ENCODE data around the gene UFSP1. TPM values are rescaled to one million over a fixed set of nuclear protein-coding genes. Genes with fewer than 3 reads are reported as not detected.

UFSP1 gene
- total RNA-seq, 1 experiment from 2014 or later: 6.8 TPM

GRCh38 chr7:100899432-100899831 lies 9.9 kb upstream of the UFSP1 start:
- H3K36me3 ChIP-seq: no peaks in the 10 kb centered on the region
- peaks cover 15% of the 10 kb centered on the region for H3K27me3 ChIP-seq
- H3K4me3 ChIP-seq: no peak overlapping the region
- DNase-seq: no peak
- no peaks in the 10 kb centered on the region for H3K9me3 ChIP-seq

- Histone ChIP-seq H3K27me3 (peaks cover 15% of the 10 kb centered on the region), H3K9me3 (no peaks in the 10 kb centered on the region), H3K36me3 (no peaks in the 10 kb centered on the region), H3K4me3 (no peak overlapping the region)
- DNase-seq: no peak
Measured at GRCh38 chr7:100897772-100898454, 8.4 kb upstream of the UFSP1 start.

GRCh38 chr7:100896732-100897608 lies 7.5 kb upstream of the UFSP1 start:
- H3K4me3 ChIP-seq: no peak overlapping the region
- peaks cover 15% of the 10 kb centered on the region for H3K27me3 ChIP-seq
- DNase-seq: no peak

DNA sequence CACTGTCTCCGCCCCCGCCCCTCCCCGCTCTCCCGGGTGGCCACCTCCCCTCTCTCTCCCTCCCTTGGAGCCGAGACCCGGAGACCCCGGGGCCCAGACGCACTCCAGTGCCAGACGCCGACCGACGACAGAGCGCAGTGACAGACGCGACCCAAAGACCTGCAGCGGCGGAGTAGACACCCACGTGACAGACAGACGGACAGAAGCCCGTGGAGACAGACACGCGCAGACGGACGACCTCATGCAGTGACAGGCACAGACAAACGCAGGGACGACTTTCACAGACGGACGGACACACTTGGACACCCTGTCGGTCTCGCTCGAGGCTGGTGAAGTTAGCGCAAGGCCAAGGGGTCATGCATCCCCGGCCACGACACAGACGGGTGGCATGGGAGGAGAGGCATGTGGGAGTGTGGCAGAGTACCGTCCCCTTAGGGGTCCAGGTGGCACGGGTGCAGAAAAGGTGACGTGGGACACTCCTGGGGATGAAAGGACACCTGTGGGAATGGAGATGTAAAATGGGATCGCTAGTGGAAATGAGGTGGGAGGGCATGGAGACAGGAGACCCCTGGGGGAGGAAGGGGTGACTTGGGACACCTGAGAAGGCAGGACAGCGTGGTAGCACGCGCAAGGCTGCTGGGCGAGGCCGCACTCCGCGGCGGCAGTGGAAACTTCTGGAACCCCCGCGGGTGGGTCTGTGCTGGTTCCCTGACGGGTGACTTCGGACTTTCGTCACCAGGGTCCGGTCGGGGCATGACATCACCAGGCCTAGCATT lies 6.6 kb upstream of the UFSP1 start:
- Histone ChIP-seq H3K36me3 (no peaks in the 10 kb centered on the region), H3K4me3 (no peak overlapping the region), H3K27me3 (peaks cover 15% of the 10 kb centered on the region), H3K9me3 (no peaks in the 10 kb centered on the region)
- DNase-seq: no peak

More at GRCh38 chr7:100896732-100897608, 7.5 kb upstream of the UFSP1 start:
- Histone ChIP-seq H3K9me3 (no peaks in the 10 kb centered on the region), H3K36me3 (no peaks in the 10 kb centered on the region)

- Histone ChIP-seq H3K9me3 (no peaks in the 10 kb centered on the region), H3K36me3 (no peaks in the 10 kb centered on the region), H3K4me3 (no peak within 1 kb of the TSS; the same call in 1 of the 2 replicates), H3K27me3 (peaks cover 15% of the 10 kb centered on the region)
- no peak for DNase-seq
Measured at GRCh38 chr7:100895701-100895955, 6.1 kb upstream of the UFSP1 start, which contains the start of gene ACHE. TSS of gene ACHE (minus strand) at chr7:100895888. CDS start at chr7:100894232, 1,656 bp downstream.

- no peak for DNase-seq
Measured at GRCh38 chr7:100894860-100895700, 5.6 kb upstream of the UFSP1 start.

DNA sequence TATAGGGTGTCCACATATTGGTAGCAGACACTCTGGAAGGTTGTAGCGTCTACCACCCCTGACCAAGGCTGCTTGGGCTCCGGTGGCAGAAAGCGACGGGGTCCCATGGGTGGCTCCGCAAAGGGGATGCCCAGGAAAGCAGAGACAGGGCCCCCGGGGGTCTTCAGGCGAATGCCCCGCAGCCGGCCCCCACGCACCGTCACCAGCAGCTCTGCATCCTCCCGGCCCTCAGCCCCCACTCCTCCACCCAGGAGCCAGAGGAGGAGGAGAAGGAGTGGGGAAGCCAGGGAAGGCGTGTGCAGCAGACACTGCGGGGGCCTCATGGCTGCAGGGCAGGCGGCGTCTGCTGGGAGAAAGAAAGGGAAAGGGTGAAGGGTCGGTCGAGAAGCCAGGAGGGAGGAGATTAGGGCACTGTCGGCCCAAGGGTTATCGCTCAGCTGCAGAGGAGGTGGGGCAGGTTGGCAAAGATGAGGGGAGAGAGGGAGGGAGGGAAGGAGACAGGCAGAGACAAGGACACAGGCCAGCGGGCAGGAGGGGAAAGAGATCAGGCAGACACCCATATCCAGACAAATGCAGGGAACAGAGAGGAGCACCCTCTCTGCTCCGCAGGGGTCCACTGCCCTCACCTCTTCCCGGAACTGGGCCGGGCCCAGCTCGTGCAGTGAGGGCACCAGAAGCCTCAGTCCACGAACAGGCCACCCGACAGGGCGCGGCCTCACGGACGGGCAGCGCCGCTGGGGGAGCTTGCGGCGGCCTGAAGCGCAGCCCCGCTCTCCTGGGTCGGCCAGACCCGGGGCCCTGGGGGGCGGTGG lies 4.6 kb upstream of the UFSP1 start:
- no peak for DNase-seq
- Histone ChIP-seq H3K9me3 (no peaks in the 10 kb centered on the region), H3K4me3 (no peak overlapping the region), H3K27me3 (peaks cover 15% of the 10 kb centered on the region), H3K36me3 (peaks cover 2% of the 10 kb centered on the region)

More at GRCh38 chr7:100894860-100895700, 5.6 kb upstream of the UFSP1 start:
- Histone ChIP-seq H3K4me3 (no peak overlapping the region; the same call in 1 of the 2 replicates), H3K27me3 (peaks cover 15% of the 10 kb centered on the region), H3K9me3 (no peaks in the 10 kb centered on the region), H3K36me3 (no peaks in the 10 kb centered on the region)

- no peak overlapping the region for H3K4me3 ChIP-seq
- no peak for DNase-seq
Measured at GRCh38 chr7:100893318-100893895, 3.9 kb upstream of the UFSP1 start.

DNA sequence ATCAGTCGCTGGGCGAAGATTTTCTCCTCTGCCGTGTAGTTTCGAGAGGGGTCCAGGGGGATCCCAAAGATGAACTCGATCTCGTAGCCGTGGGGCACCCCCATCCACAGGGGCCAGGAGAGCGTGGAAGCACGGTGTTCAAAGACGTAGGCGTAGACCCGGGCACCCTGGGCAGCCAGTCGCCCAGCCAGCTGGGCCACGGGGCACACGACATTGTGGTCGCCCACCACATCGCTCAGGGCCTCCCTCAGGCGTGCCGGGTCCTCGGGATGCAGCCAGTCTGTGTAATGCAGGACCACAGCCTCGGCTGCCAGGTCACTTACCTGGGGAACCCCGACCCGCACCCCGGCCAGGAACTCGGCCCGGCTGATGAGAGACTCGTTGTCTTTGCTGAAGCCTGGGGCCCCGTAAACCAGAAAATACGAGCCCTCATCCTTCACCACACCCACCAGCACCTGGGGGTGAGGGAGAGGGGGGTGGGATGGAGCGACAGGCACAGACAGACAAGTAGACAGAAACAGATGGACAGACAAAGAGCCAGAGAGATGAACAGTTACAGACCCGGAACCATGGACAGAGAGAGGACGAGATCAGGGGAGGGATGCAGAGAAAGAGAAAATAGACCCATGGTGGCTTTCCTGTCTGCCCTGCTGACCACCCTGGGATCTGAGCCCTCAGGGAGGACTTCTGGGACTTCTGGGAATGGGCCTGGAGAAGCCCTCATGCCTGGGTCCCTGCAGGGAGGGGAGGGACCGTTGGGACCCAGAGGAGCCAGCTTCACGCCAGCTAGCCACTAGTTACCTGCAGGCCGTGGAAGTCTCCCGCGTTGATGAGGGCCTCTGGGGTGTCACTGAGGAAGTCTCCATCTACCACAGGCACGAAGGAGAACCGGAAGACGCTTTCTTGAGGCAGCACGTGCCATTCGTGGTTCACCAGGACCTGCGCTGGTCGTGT lies 3.1 kb upstream of the UFSP1 start:
- Histone ChIP-seq H3K36me3 (peaks cover 14% of the 10 kb centered on the region), H3K27me3 (peaks cover 15% of the 10 kb centered on the region), H3K4me3 (no peak overlapping the region), H3K9me3 (no peaks in the 10 kb centered on the region)
- no peak for DNase-seq

More at GRCh38 chr7:100893318-100893895, 3.9 kb upstream of the UFSP1 start:
- Histone ChIP-seq H3K36me3 (peaks cover 9% of the 10 kb centered on the region), H3K9me3 (no peaks in the 10 kb centered on the region), H3K27me3 (peaks cover 15% of the 10 kb centered on the region)

- no peak for DNase-seq
- no peak overlapping the region for H3K4me3 ChIP-seq
- no peaks in the 10 kb centered on the region for H3K9me3 ChIP-seq
- peaks cover 15% of the 10 kb centered on the region for H3K27me3 ChIP-seq
- peaks cover 24% of the 10 kb centered on the region for H3K36me3 ChIP-seq
Measured at GRCh38 chr7:100891568-100892247, 2.2 kb upstream of the UFSP1 start.

DNA sequence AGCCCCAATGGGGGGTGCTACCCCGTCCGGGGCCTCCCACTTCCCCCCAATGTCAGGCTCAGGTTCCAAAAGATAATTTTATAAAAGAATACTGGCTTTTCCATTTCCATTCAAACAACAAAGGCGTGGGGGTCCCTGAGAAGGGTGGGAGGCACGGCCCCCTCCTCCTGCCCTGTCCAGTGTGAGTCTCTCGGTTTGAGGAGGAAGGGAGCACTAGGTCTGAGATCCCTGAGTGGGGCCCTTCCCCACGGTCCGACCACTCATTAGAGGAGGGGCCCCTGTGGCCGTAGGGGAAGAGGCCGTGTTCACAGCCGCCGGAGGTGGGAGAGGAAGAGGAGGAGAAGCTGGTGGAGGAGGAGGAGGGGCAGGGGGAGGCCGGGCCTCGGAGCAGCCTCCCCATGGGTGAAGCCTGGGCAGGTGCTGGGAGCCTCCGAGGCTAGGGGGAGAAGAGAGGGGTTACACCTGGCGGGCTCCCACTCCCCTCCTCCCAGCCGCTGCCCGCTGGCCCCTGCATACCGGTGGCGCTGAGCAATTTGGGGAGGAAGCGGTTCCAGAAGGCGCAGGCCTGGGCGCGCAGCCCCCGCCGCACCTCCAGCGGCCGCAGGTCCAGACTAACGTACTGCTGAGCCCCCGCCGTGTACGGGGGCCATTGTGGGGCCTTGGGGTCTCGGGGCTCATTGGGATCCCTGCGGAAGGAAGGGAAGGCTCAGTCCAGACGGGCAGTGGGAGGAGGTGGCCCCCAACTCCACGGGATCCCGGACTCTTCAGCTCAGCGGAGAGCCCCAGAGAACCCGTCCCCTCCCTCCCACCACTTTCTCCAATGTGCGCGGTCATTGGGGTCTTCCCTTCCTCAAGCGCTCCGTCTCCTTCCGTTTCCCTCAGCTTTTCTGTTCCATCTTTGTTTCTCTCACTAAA lies 1.4 kb upstream of the UFSP1 start:
- H3K36me3 ChIP-seq: peaks cover 29% of the 10 kb centered on the region
- DNase-seq: no peak
- peaks cover 8% of the 10 kb centered on the region for H3K27me3 ChIP-seq
- H3K9me3 ChIP-seq: no peaks in the 10 kb centered on the region
- peak overlapping the region; percentile 67 for H3K4me3 ChIP-seq

DNA sequence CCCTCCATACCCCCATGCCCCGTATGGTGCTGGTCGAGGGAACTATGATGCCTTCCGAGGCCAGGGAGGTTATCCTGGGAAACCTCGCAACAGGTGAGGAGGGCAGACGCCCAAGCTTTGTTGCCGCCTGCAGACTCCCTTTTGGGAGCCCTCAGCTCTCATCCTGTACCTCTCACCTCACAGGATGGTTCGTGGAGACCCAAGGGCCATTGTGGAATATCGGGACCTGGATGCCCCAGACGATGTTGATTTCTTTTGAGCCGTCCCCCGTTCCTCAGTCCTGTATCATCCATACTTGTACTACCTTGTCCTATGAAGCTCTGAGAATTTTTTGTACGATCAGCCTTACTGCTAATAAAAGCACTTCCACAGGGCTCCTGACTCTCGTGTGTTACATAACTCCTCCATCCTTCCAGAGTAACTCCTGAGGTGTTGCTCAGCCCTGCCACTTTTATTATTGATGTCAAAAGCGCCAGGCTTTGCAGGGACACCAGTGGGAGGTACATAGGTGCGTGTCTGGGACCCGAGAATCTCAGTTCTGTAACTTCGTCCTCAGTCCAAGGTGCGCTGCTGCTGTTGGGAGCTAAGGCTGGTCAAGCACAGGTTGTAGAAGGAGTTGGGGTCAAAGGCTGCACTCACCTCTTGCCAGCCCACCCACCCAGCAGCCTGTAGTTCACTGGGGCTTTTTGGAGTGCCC lies 1.1 kb downstream of the UFSP1 start:
- no peak for DNase-seq
- Histone ChIP-seq H3K27me3 (no peaks in the 10 kb centered on the region), H3K36me3 (peaks cover 37% of the 10 kb centered on the region), H3K9me3 (no peaks in the 10 kb centered on the region), H3K4me3 (peak overlapping the region; percentile 67)
